Posterior cingulate gyrus (tissue), 11 donors: ENCODE results near the gene METTL26.

Source experiments
- DNase-seq, 10 donors: peaks; one replicate each; pipeline versions ENCODE4 v3.0.0 to v3.0.0-alpha.2; 2020 to 2021; ENCODE audit warnings: mixed read lengths in 3 of 10
- intact Hi-C: fragments of 100-400 bp; cut with DNase I; formaldehyde crosslinking; loops from one replicate; pipeline ENCODE4 v1.15.1; 2023

Gene METTL26

DNA sequence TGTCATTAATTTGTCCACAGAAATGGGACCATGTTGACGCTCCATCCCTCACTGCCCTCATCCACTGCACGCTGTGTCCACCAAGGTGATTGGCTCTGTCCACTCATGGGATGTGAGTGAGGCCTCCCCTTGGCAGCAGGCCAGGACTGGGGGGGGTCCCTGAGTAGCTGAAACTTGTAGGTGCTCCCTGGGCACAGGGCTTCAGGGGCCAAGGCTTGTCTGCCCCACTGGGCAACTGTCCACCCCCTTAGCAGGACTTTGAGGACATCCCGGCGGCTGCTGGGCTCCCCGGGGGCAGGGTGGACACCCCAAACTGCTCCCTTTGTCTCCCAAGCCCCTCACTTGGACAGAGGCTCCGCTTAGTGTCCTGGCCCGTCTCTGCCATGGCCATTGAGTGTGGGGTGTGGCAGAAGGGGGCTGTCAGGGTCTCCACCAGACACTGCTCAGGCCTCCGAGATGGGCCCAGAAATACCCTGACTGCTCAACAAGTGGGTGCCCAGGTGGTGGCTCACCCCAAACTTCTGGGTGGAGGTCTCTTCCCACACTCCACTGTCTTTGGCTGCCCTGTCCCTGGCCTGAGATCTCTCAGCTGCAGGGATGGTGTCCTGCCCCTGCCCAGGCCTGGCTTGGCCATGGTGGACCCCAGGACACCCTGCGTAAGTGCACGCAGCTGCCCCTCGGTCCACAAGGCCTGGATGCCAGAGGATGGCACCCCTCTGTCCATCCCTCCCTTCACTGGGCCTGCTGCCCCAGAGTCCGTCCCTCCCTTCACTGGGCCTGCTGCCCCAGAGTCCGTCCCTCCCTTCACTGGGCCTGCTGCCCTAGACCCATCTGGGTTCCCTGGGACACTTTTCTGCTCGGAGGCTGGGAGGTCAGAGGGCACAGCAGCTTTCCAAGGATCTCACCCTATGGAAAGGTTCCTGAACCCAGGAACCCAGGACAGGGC lies 49.2 kb downstream of the METTL26 start:
- intact Hi-C loops, result loop anchor here (10.0 kb wide), 1 partner anchor 62 kb away; the partner anchor contains the start of gene CAPN15
- DNase-seq, result peak in 1 of 10 donors; percentile 34

DNA sequence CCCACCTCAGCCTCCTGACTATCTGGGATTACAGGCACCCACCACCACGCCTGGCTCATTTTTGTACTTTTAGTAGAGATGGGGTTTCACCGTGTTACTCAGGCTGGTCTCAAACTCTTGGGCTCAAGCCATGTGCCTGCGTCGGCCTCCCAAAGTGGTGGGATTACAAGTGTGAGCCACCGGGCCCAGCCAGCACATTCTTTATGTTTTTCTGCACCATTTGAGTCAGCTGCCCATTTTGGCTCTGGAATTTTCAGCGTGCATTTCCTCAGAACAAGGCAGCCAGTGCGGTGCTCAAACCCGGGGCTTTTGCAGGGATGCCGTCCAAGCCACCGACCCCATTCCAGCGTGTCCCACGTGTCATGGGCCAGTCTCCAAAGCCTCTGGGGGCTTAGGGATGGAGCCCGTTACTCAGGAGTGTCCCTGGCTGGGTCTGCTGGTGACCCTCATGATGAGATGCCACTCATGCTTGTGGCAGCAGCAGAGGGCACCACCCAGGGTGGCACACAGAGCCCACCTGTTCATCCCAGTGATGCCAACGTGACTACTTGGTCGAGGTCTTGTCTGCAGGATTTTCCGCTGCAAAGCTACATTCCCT lies 50.0 kb downstream of the METTL26 start:
- intact Hi-C loops, result loop anchor here (10.0 kb wide), 1 partner anchor 61 kb away; the partner anchor contains the start of gene CAPN15
- DNase-seq, result no peak

DNA sequence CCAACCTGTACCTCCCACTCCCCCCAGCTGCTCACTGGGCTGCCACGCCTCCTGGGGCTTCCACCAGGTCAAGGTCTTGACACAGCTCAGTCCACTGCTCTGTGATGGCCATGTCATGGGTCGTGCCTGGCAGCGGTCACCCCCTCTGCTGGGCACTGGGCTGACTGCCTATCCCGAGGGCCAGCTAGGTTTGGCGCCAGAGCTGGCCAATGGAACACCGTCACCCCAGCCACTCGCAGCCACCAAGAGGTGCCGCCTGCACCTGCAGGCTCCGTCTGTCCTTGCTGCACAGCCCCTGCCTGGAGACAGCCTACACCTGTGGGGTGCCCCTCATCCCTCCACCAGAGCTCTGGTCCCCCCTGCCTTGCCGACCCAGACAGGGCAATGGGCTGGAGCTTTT lies 50.8 kb downstream of the METTL26 start:
- intact Hi-C loops, result loop anchor here (10.0 kb wide), 1 partner anchor 61 kb away; the partner anchor contains the start of gene CAPN15
- peak in 1 of 10 donors; percentile 82 for DNase-seq
